H9 (cell line): Measurements from ENCODE around the gene LPXN. TPM values are rescaled to one million over a fixed set of nuclear protein-coding genes. Genes with fewer than 3 reads are reported as not detected.

Source experiments
- DNase-seq: peaks from one replicate; pipeline ENCODE4 v3.0.0-alpha.2; 2017
- H2AFZ ChIP-seq: one replicate; pipeline ENCODE4 v1.6.1; 2013; ENCODE audit warnings: mild to moderate bottlenecking, low read length, control low read depth, moderate library complexity
- H2AK5ac ChIP-seq: 2 replicates; pipeline ENCODE4 v1.6.1; 2013; ENCODE audit warnings: low read length, control low read depth, mixed read lengths; ENCODE audit not compliant: insufficient read length
- H2BK120ac ChIP-seq: one replicate; pipeline ENCODE4 v1.6.1; 2013; ENCODE audit warnings: low read depth, mild to moderate bottlenecking, low read length, control low read depth, inconsistent platforms; ENCODE audit not compliant: poor library complexity, severe bottlenecking
- H2BK12ac ChIP-seq: 2 replicates; pipeline ENCODE4 v1.6.1; 2013; ENCODE audit warnings: low read length, control low read depth, mixed read lengths, low read depth; ENCODE audit not compliant: insufficient read length
- H2BK15ac ChIP-seq: 2 replicates; pipeline ENCODE4 v1.6.1; 2013; ENCODE audit warnings: low read depth, low read length, control low read depth
- H2BK20ac ChIP-seq: one replicate; pipeline ENCODE4 v1.6.1; 2013; ENCODE audit warnings: low read depth, mild to moderate bottlenecking, low read length, control low read depth, inconsistent platforms; ENCODE audit not compliant: poor library complexity, severe bottlenecking
- H2BK5ac ChIP-seq: 2 replicates; pipeline ENCODE4 v1.6.1; 2013; ENCODE audit warnings: low read length, control low read depth, mixed read lengths; ENCODE audit not compliant: insufficient read length
- H3K14ac ChIP-seq: 2 replicates; pipeline ENCODE4 v1.6.1; 2013; ENCODE audit warnings: low read length, control low read depth; ENCODE audit not compliant: insufficient read depth
- H3K18ac ChIP-seq: 2 replicates; pipeline ENCODE4 v1.6.1; 2013; ENCODE audit warnings: low read depth, mild to moderate bottlenecking, mixed read lengths, low read length, control low read depth; ENCODE audit not compliant: insufficient read length
- H3K23ac ChIP-seq: 2 replicates; pipeline ENCODE4 v1.6.1; 2013; ENCODE audit warnings: low read length, control low read depth, mixed read lengths, low read depth; ENCODE audit not compliant: insufficient read length
- H3K23me2 ChIP-seq: 2 replicates; pipeline ENCODE4 v1.6.1; 2013; ENCODE audit warnings: low read depth, mild to moderate bottlenecking, mixed read lengths, low read length, control low read depth; ENCODE audit not compliant: insufficient read length, poor library complexity, severe bottlenecking
- H3K27ac ChIP-seq: 2 replicates; pipeline ENCODE4 v1.5.1; 2013; ENCODE audit warnings: low read length, control low read depth, mixed read lengths, low read depth; ENCODE audit not compliant: insufficient read length
- H3K27me3 ChIP-seq: 2 replicates; pipeline ENCODE4 v1.6.1; 2013; ENCODE audit warnings: low read length, control low read depth, inconsistent platforms; ENCODE audit not compliant: insufficient read depth
- H3K4ac ChIP-seq: 2 replicates; pipeline ENCODE4 v1.6.1; 2013; ENCODE audit warnings: low read depth, mild to moderate bottlenecking, control low read depth, inconsistent platforms, low read length, moderate library complexity
- H3K4me1 ChIP-seq: 2 replicates; pipeline ENCODE4 v1.6.1; 2013; ENCODE audit warnings: low read length, control low read depth, inconsistent platforms; ENCODE audit not compliant: insufficient read depth
- H3K4me2 ChIP-seq: 2 replicates; pipeline ENCODE4 v1.6.1; 2013; ENCODE audit warnings: low read length, control low read depth, mixed read lengths; ENCODE audit not compliant: insufficient read length, insufficient read depth
- H3K56ac ChIP-seq: 2 replicates; pipeline ENCODE4 v1.6.1; 2013; ENCODE audit warnings: low read depth, mild to moderate bottlenecking, mixed read lengths, low read length, control low read depth; ENCODE audit not compliant: insufficient read length
- H3K79me1 ChIP-seq: 2 replicates; pipeline ENCODE4 v1.6.1; 2013; ENCODE audit warnings: low read depth, mild to moderate bottlenecking, moderate library complexity, low read length, control low read depth, inconsistent platforms; ENCODE audit not compliant: insufficient read depth, poor library complexity, severe bottlenecking
- H3K79me2 ChIP-seq: 2 replicates; pipeline ENCODE4 v1.6.1; 2013; ENCODE audit warnings: low read length, control low read depth, inconsistent platforms; ENCODE audit not compliant: insufficient read depth
- H3K9ac ChIP-seq: 2 replicates; pipeline ENCODE4 v1.6.1; 2013; ENCODE audit warnings: low read length, control low read depth, mixed read lengths; ENCODE audit not compliant: insufficient read length; ENCODE audit errors: extremely low read depth
- H3K9me3 ChIP-seq: one replicate; pipeline ENCODE4 v1.6.1; 2013; ENCODE audit warnings: low read depth, low read length, inconsistent platforms; ENCODE audit not compliant: control insufficient read depth
- H3T11ph ChIP-seq: one replicate; pipeline ENCODE4 v1.6.1; 2013; ENCODE audit warnings: mild to moderate bottlenecking, low read length, control low read depth, inconsistent platforms
- H4K20me1 ChIP-seq: one replicate; pipeline ENCODE4 v1.6.1; 2013; ENCODE audit not compliant: control insufficient read depth, insufficient read length, insufficient read depth
- H4K5ac ChIP-seq: 2 replicates; pipeline ENCODE4 v1.6.1; 2013; ENCODE audit warnings: low read depth, mild to moderate bottlenecking, mixed read lengths, low read length, control low read depth; ENCODE audit not compliant: insufficient read length
- H4K8ac ChIP-seq: replicated peaks from 2 replicates; pipeline ENCODE4 v1.6.1; 2013; ENCODE audit warnings: low read length, control low read depth, mixed read lengths, low read depth; ENCODE audit not compliant: insufficient read length
- H4K91ac ChIP-seq: 2 replicates; pipeline ENCODE4 v1.6.1; 2013; ENCODE audit warnings: low read depth, mild to moderate bottlenecking, moderate library complexity, mixed read lengths, low read length, control low read depth; ENCODE audit not compliant: insufficient read length
- H3K27ac Mint-ChIP-seq, 3 experiments: 2 replicates in 2 of 3; 3 replicates in 1 of 3; pipeline ENCODE4 v1.8.0; 2020 to 2021; ENCODE audit warnings: mixed read lengths in 3 of 3, mild to moderate bottlenecking in 1 of 3, moderate library complexity in 1 of 3
- H3K27me3 Mint-ChIP-seq: 2 replicates; pipeline ENCODE4 v1.8.0; 2021; ENCODE audit warnings: low read depth, mild to moderate bottlenecking, moderate library complexity, mixed read lengths
- H3K36me3 Mint-ChIP-seq, 3 experiments: 2 replicates in 2 of 3; 3 replicates in 1 of 3; pipeline ENCODE4 v1.8.0; 2020 to 2021; ENCODE audit warnings: low read depth in 3 of 3, mixed read lengths in 3 of 3; ENCODE audit not compliant: insufficient read depth in 1 of 3
- H3K4me1 Mint-ChIP-seq, 2 experiments: 2 replicates each; pipeline ENCODE4 v1.8.0; 2020; ENCODE audit warnings: mixed read lengths in 2 of 2
- H3K4me3 Mint-ChIP-seq, 2 experiments: 2 replicates in 1 of 2; 3 replicates in 1 of 2; pipeline ENCODE4 v1.8.0; 2020 to 2021; ENCODE audit warnings: mild to moderate bottlenecking in 2 of 2, mixed read lengths in 2 of 2, moderate library complexity in 1 of 2
- H3K9me3 Mint-ChIP-seq, 2 experiments: 2 replicates in 1 of 2; 3 replicates in 1 of 2; pipeline ENCODE4 v1.8.0; 2020; ENCODE audit warnings: mild to moderate bottlenecking in 2 of 2, mixed read lengths in 2 of 2, moderate library complexity in 1 of 2
- WGBS: extraction: QIAGEN DNeasy Blood & Tissue Kit; methylation state at CpG from one replicate; pipeline ENCODE4 v1.1.7; 2013; ENCODE audit warnings: missing lambda C conversion rate, low lambda C conversion rate, mixed read lengths; ENCODE audit not compliant: insufficient read length; ENCODE audit errors: extremely low coverage; 5-methylcytosine and 5-hydroxymethylcytosine counted together
- total RNA-seq: library from RNA; stranded (reverse); gene quantifications from 2 replicates; pipeline ENCODE4 v1.2.1, GENCODE V29; 2021
- TF ChIP-seq, protein P1 (sequence below): fragments of 200-600 bp; sonication (generic); conservative IDR thresholded peaks from 3 replicates; pipeline ENCODE4 v1.8.0; 2021; ENCODE audit warnings: antibody characterized with exemption, mild to moderate bottlenecking

Gene LPXN
- total RNA-seq, 1 experiment from 2014 or later: 1.4 TPM

- peaks cover 0 to 4% of the 10 kb centered on the region in 2 experiments; a peak in 1 of 4 replicates for H3K4me1 Mint-ChIP-seq
- Histone ChIP-seq H3K4me2 (no peak overlapping the region), H2AFZ (no peak overlapping the region), H3K4ac (no peak overlapping the region), H3K23me2 (no peaks in the 10 kb centered on the region), H3K9me3 (no peaks in the 10 kb centered on the region), H3K9ac (no peak overlapping the region), H3K14ac (no peak overlapping the region), H4K20me1 (no peaks in the 10 kb centered on the region), H3K27me3 (no peaks in the 10 kb centered on the region), H3K18ac (no peak overlapping the region), H3K27ac (no peak overlapping the region), H3K4me1 (no peaks in the 10 kb centered on the region; the same call in 1 of the 2 replicates), H4K5ac (no peak overlapping the region), H2BK15ac (no peak overlapping the region), H3K23ac (no peak overlapping the region), H2BK12ac (no peak overlapping the region), H2BK5ac (no peak overlapping the region), H2BK20ac (no peak overlapping the region), H4K8ac (no peak overlapping the region), H3K56ac (no peak overlapping the region), H3T11ph (no peak overlapping the region), H2BK120ac (no peak overlapping the region), H3K79me2 (no peaks in the 10 kb centered on the region), H2AK5ac (no peak overlapping the region), H4K91ac (no peak overlapping the region), H3K79me1 (no peaks in the 10 kb centered on the region)
- H3K36me3 Mint-ChIP-seq: no peaks in the 10 kb centered on the region; a peak in 1 of 7 replicates
- TF ChIP-seq, protein P1, sequence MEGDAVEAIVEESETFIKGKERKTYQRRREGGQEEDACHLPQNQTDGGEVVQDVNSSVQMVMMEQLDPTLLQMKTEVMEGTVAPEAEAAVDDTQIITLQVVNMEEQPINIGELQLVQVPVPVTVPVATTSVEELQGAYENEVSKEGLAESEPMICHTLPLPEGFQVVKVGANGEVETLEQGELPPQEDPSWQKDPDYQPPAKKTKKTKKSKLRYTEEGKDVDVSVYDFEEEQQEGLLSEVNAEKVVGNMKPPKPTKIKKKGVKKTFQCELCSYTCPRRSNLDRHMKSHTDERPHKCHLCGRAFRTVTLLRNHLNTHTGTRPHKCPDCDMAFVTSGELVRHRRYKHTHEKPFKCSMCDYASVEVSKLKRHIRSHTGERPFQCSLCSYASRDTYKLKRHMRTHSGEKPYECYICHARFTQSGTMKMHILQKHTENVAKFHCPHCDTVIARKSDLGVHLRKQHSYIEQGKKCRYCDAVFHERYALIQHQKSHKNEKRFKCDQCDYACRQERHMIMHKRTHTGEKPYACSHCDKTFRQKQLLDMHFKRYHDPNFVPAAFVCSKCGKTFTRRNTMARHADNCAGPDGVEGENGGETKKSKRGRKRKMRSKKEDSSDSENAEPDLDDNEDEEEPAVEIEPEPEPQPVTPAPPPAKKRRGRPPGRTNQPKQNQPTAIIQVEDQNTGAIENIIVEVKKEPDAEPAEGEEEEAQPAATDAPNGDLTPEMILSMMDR: no peak
- H3K9me3 Mint-ChIP-seq: no peaks in the 10 kb centered on the region
- no peak overlapping the region for H3K4me3 Mint-ChIP-seq
- no peak for DNase-seq
- WGBS: no CpG with 5 or more reads among the region's 5 CpGs
- no peak overlapping the region for H3K27ac Mint-ChIP-seq
- no peaks in the 10 kb centered on the region for H3K27me3 Mint-ChIP-seq
Observed at GRCh38 chr11:58506935-58507334, 68.7 kb downstream of the LPXN start.
